H1 (cell line): ENCODE data around the gene PDIA2. TPM values are rescaled to one million over a fixed set of nuclear protein-coding genes. Genes with fewer than 3 reads are reported as not detected.

ENCODE experiments used
- CTCF ChIA-PET: fragments of 300-600 bp; sonication (Branson Sonifier 250); formaldehyde crosslinking; loops from one replicate; lab custom pipeline; 2021; ENCODE audit not compliant: partially characterized antibody; lab: Charles Lee
- POLR2A ChIA-PET: fragments of 300-600 bp; sonication (Branson Sonifier 250); formaldehyde crosslinking; loops from one replicate; lab custom pipeline; 2021; ENCODE audit warnings: inconsistent platforms; ENCODE audit not compliant: partially characterized antibody; lab: Charles Lee
- DNase-seq, 2 experiments: peaks; one replicate each; pipeline versions ENCODE4 v3.0.0 to v3.0.0-alpha.2; 2010 to 2022; ENCODE audit warnings: low spot score in 2 of 2, low read depth in 1 of 2, mixed read lengths in 1 of 2
- FAIRE-seq: peaks from 2 replicates; lab custom pipeline; 2011; peaks lifted over from hg19 to GRCh38; lab: Jason Lieb, UNC
- H2AFZ ChIP-seq: 2 replicates; pipeline ENCODE4 v1.8.1; 2012; ENCODE audit warnings: low read length, inconsistent platforms
- H2AK5ac ChIP-seq: 2 replicates; pipeline ENCODE4 v1.6.1; 2013; ENCODE audit warnings: low read depth, low read length
- H2BK120ac ChIP-seq: replicated peaks from 2 replicates; pipeline ENCODE3; 2013; ENCODE audit warnings: low read depth, low read length, inconsistent platforms
- H2BK12ac ChIP-seq: 2 replicates; pipeline ENCODE4 v1.6.1; 2013; ENCODE audit warnings: low read depth, low read length
- H2BK15ac ChIP-seq: 2 replicates; pipeline ENCODE4 v1.6.1; 2013; ENCODE audit warnings: low read length
- H2BK20ac ChIP-seq: 2 replicates; pipeline ENCODE4 v1.6.1; 2013; ENCODE audit warnings: low read length
- H2BK5ac ChIP-seq: 2 replicates; pipeline ENCODE4 v1.6.1; 2013; ENCODE audit warnings: low read depth, low read length
- H3K14ac ChIP-seq: 2 replicates; pipeline ENCODE4 v1.6.1; 2013; ENCODE audit warnings: inconsistent platforms; ENCODE audit not compliant: insufficient read length
- H3K18ac ChIP-seq: 2 replicates; pipeline ENCODE4 v1.6.1; 2013; ENCODE audit warnings: low read length; ENCODE audit errors: extremely low read depth
- H3K23ac ChIP-seq: 2 replicates; pipeline ENCODE4 v1.6.1; 2013; ENCODE audit warnings: inconsistent platforms; ENCODE audit not compliant: insufficient read length
- H3K23me2 ChIP-seq: 2 replicates; pipeline ENCODE4 v1.6.1; 2013; ENCODE audit warnings: low read depth, low read length
- H3K27ac ChIP-seq: 2 replicates; pipeline ENCODE4 v1.6.1; 2011; ENCODE audit warnings: low read depth, low read length, inconsistent platforms
- H3K27me3 ChIP-seq, 4 experiments: replicated peaks in 1 of 4; 1 replicate in 1 of 4; 2 replicates in 3 of 4; pipeline versions ENCODE4 v1.6.1 to v1.8.1; 2011 to 2013; ENCODE audit warnings: low read length in 3 of 4, mild to moderate bottlenecking in 3 of 4, inconsistent platforms in 2 of 4, mixed read lengths in 2 of 4, moderate library complexity in 1 of 4; ENCODE audit not compliant: control insufficient read depth in 3 of 4, insufficient read depth in 3 of 4; ENCODE audit errors: extremely low read depth in 1 of 4
- H3K36me3 ChIP-seq, 4 experiments: 2 replicates each; pipeline versions ENCODE4 v1.6.1 to v1.8.1; 2011 to 2013; ENCODE audit warnings: mild to moderate bottlenecking in 4 of 4, low read length in 3 of 4, moderate library complexity in 2 of 4, control low read depth in 1 of 4, inconsistent platforms in 1 of 4; ENCODE audit not compliant: insufficient read depth in 4 of 4, control insufficient read depth in 2 of 4
- H3K4ac ChIP-seq: replicated peaks from 2 replicates; pipeline ENCODE3; 2013; ENCODE audit warnings: low read length, low read depth, mixed read lengths, inconsistent platforms; ENCODE audit not compliant: insufficient read length
- H3K4me1 ChIP-seq, 4 experiments: replicated peaks in 1 of 4; 1 replicate in 1 of 4; 2 replicates in 3 of 4; pipeline versions ENCODE4 v1.6.1 to v1.8.1; 2011 to 2013; ENCODE audit warnings: low read length in 3 of 4, inconsistent platforms in 2 of 4, mixed read lengths in 1 of 4; ENCODE audit not compliant: insufficient read depth in 4 of 4, control insufficient read depth in 3 of 4
- H3K4me2 ChIP-seq, 2 experiments: 2 replicates each; pipeline versions ENCODE4 v1.6.1 to v1.8.1; 2011 to 2013; ENCODE audit warnings: low read depth in 2 of 2, low read length in 2 of 2, control low read depth in 1 of 2, inconsistent platforms in 1 of 2, mild to moderate bottlenecking in 1 of 2; ENCODE audit not compliant: insufficient read depth in 1 of 2
- H3K4me3 ChIP-seq, 4 experiments: fragments of 200-600, 300-600 bp in 1 of 4; sonication (generic), shearing (Covaris generic), sonication (Bioruptor Twin) in 1 of 4; 2 replicates each; pipeline versions ENCODE4 v1.5.1 to v1.8.1; 2011 to 2016; ENCODE audit warnings: low read length in 4 of 4, low read depth in 3 of 4, control low read depth in 2 of 4, inconsistent platforms in 2 of 4, mild to moderate bottlenecking in 2 of 4, mixed read lengths in 1 of 4, moderate library complexity in 1 of 4; ENCODE audit not compliant: insufficient read depth in 2 of 4; ENCODE audit errors: extremely low read depth in 1 of 4
- H3K56ac ChIP-seq: replicated peaks from 2 replicates; pipeline ENCODE3; 2013; ENCODE audit warnings: low read depth, mild to moderate bottlenecking, mixed read lengths, low read length, inconsistent platforms; ENCODE audit not compliant: insufficient read length
- H3K79me1 ChIP-seq: 2 replicates; pipeline ENCODE4 v1.6.1; 2013; ENCODE audit warnings: low read depth, low read length, control low read depth
- H3K79me2 ChIP-seq, 2 experiments: 2 replicates each; pipeline versions ENCODE4 v1.6.1 to v1.8.1; 2012 to 2013; ENCODE audit warnings: low read length in 2 of 2, mild to moderate bottlenecking in 2 of 2, inconsistent platforms in 1 of 2; ENCODE audit not compliant: insufficient read depth in 2 of 2, control insufficient read depth in 1 of 2
- H3K9ac ChIP-seq, 4 experiments: replicated peaks in 1 of 4; 1 replicate in 1 of 4; 2 replicates in 3 of 4; pipeline versions ENCODE4 v1.6.1 to v1.8.1; 2011 to 2013; ENCODE audit warnings: low read depth in 3 of 4, low read length in 3 of 4, control low read depth in 2 of 4, mild to moderate bottlenecking in 2 of 4, moderate library complexity in 2 of 4, inconsistent platforms in 1 of 4; ENCODE audit errors: extremely low read depth in 1 of 4
- H3K9me3 ChIP-seq, 2 experiments: 2 replicates each; pipeline versions ENCODE4 v1.6.1 to v1.8.1; 2012 to 2013; ENCODE audit warnings: mild to moderate bottlenecking in 2 of 2, moderate library complexity in 2 of 2, control low read depth in 1 of 2, inconsistent platforms in 1 of 2, low read depth in 1 of 2, low read length in 1 of 2, mixed read lengths in 1 of 2; ENCODE audit not compliant: insufficient read depth in 2 of 2
- H4K20me1 ChIP-seq, 2 experiments: replicated peaks in 1 of 2; 2 replicates each; pipeline versions ENCODE3 to v1.8.1; 2011 to 2013; ENCODE audit warnings: inconsistent platforms in 2 of 2, low read length in 2 of 2, mild to moderate bottlenecking in 1 of 2; ENCODE audit not compliant: insufficient read depth in 2 of 2, control insufficient read depth in 1 of 2
- H4K5ac ChIP-seq: 2 replicates; pipeline ENCODE4 v1.6.1; 2013; ENCODE audit warnings: low read length, low read depth, mixed read lengths, inconsistent platforms; ENCODE audit not compliant: insufficient read length
- H4K8ac ChIP-seq: 2 replicates; pipeline ENCODE4 v1.8.0; 2013; ENCODE audit warnings: mild to moderate bottlenecking, moderate library complexity, low read length, inconsistent platforms; ENCODE audit not compliant: insufficient read depth; ENCODE audit errors: extremely low read depth
- H4K91ac ChIP-seq: replicated peaks from 2 replicates; pipeline ENCODE3; 2013; ENCODE audit warnings: low read length, mixed read lengths, inconsistent platforms; ENCODE audit not compliant: insufficient read length
- BCL11A ChIP-seq, 2 experiments: IDR thresholded peaks; one replicate each; pipeline ENCODE4 v1.6.1; 2011; ENCODE audit warnings: low read depth in 2 of 2, low read length in 2 of 2, mild to moderate bottlenecking in 2 of 2
- CHD1 ChIP-seq: IDR thresholded peaks from 2 replicates; pipeline ENCODE4 v1.6.1; 2012; ENCODE audit warnings: low read depth, low read length, improper control_type of control experiment
- CHD2 ChIP-seq: IDR thresholded peaks from 2 replicates; pipeline ENCODE4 v1.6.1; 2012; ENCODE audit warnings: low read length, improper control_type of control experiment
- GTF2F1 ChIP-seq: IDR thresholded peaks from 2 replicates; pipeline ENCODE4 v1.6.1; 2012; ENCODE audit warnings: low read depth, low read length, improper control_type of control experiment, borderline replicate concordance
- KDM1A ChIP-seq: fragments of 200-600, 300-600 bp; sonication (generic); IDR thresholded peaks from 2 replicates; pipeline ENCODE4 v1.7.1; 2016; ENCODE audit warnings: mild to moderate bottlenecking, low read length, borderline replicate concordance
- MAFK ChIP-seq: IDR thresholded peaks from 2 replicates; pipeline ENCODE4 v1.6.1; 2012; ENCODE audit warnings: low read depth, mild to moderate bottlenecking, improper control_type of control experiment, low read length
- NRF1 ChIP-seq: IDR thresholded peaks from 2 replicates; pipeline ENCODE4 v1.6.1; 2011; ENCODE audit warnings: mild to moderate bottlenecking, low read depth, low read length, improper control_type of control experiment
- SP1 ChIP-seq: IDR thresholded peaks from 2 replicates; pipeline ENCODE4 v1.6.1; 2011; ENCODE audit warnings: low read depth, low read length
- TAF7 ChIP-seq: optimal IDR thresholded peaks from 2 replicates; pipeline ENCODE3; 2011; ENCODE audit warnings: low read depth, mild to moderate bottlenecking, inconsistent platforms, low read length, moderate library complexity, borderline replicate concordance
- TBP ChIP-seq: IDR thresholded peaks from 2 replicates; pipeline ENCODE4 v1.6.1; 2011; ENCODE audit warnings: low read depth, low read length, improper control_type of control experiment
- TEAD4 ChIP-seq: IDR thresholded peaks from 2 replicates; pipeline ENCODE4 v1.6.1; 2012; ENCODE audit warnings: low read depth, low read length, inconsistent platforms, mixed read lengths
- WGBS, 2 experiments: shearing (Covaris generic) in 1 of 2; methylation state at CpG; one replicate each; pipeline versions ENCODE4 v1.1.6 to v1.1.7; 2013 to 2015; ENCODE audit warnings: low lambda C conversion rate in 2 of 2, mixed read lengths in 2 of 2, inconsistent platforms in 1 of 2, low coverage in 1 of 2, missing lambda C conversion rate in 1 of 2; ENCODE audit not compliant: insufficient replicate concordance in 2 of 2, insufficient coverage in 1 of 2, insufficient read length in 1 of 2; ENCODE audit errors: extremely low coverage in 1 of 2, missing lambda C conversion rate in 1 of 2; 5-methylcytosine and 5-hydroxymethylcytosine counted together
- polyA plus RNA-seq, 7 experiments: library from polyadenylated mRNA; depleted of rRNA in 3 of 7; stranded (reverse) in 5 of 7; unstranded in 2 of 7; fragments of >200 nt in 5 of 7; fragments of 200-250 nt in 2 of 7; gene quantifications; 1 replicate in 5 of 7; 2 replicates in 1 of 7; 4 replicates in 1 of 7; pipeline versions ENCODE4 v1.2.1 to v1.2.3, GENCODE V29; 2011 to 2013; ENCODE audit warnings: missing spikeins in 2 of 7, mixed read lengths in 2 of 7
- total RNA-seq: library from RNA; stranded (reverse); fragmentation: NEBNext Ultra II Directional; extraction: Animal tissue kit (Norgen Biotek cat#: 25700); gene quantifications from 2 replicates; pipeline ENCODE4 v1.2.1, GENCODE V29; 2021
- TF ChIP-seq, protein P1 (sequence below): IDR thresholded peaks from 2 replicates; pipeline ENCODE4 v1.6.1; 2012; ENCODE audit warnings: inconsistent platforms

The PDIA2 gene
- total and polyA plus RNA-seq, 2 of the 8 experiments (the other 6 are each of a cell fraction or from before 2014, with no cell fraction given): 0.34 to 0.50 TPM

DNA sequence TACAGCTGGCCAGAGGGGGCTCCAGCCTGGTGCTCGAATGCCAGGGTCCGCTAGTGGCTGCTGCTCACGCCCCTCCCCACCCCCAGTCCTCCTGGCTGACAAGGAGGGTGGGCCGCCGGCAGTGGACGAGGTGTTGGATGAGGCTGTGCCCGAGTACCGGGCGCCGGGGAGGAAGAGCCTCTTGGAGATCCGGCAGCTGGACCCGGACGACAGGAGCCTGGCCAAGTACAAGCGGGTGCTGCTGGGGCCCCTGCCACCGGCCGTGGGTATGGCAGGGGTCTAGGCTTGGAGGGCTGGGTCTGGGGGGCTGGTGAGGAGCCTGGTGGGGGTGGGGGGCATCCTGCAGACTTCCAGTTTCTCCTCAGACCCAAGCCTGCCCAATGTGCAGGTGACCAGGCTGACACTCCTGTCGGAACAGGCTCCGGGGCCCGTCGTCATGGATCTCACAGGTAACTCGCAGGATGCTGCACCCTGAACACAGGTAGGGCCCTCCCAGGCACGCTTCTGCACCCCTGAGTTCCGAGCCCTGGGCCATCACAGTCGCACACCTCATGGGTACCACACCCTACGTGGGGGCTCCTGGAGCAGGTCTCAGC is 1.2 kb upstream of the PDIA2 start:
- no peak for DNase-seq
- H3K23me2 ChIP-seq: peaks cover 6% of the 10 kb centered on the region; the same call in 1 of the 2 replicates
- no peaks in the 10 kb centered on the region for H3K79me1 ChIP-seq
- no peak overlapping the region for H3K56ac ChIP-seq
- no peak for TF ChIP-seq TEAD4
- TF ChIP-seq MAFK: no peak
- TF ChIP-seq, protein P1, sequence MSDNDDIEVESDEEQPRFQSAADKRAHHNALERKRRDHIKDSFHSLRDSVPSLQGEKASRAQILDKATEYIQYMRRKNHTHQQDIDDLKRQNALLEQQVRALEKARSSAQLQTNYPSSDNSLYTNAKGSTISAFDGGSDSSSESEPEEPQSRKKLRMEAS: no peak
- TF ChIP-seq SP1: no peak
- no peak for TF ChIP-seq CHD1
- no peak for TF ChIP-seq TBP
- TF ChIP-seq KDM1A: no peak
- TF ChIP-seq BCL11A (IDR thresholded peaks at IDR 0.05; ENCODE audit: low read depth in 2 of 2, low read length in 2 of 2): no peak
- TF ChIP-seq CHD2: no peak
- TF ChIP-seq NRF1: no peak
- no peak for TF ChIP-seq TAF7
- TF ChIP-seq GTF2F1: no peak
- H3K27me3 ChIP-seq: peaks cover 10 to 28% (median 22%) of the 10 kb centered on the region in 4 experiments
- WGBS, 2 experiments: 91% methylated on average over 24 of the region's 25 CpGs; no CpG with 5 or more reads in 1 of the 2 experiments
- H3K36me3 ChIP-seq: peaks cover 0 to 4% (median 0%) of the 10 kb centered on the region in 4 experiments; a peak in 1 of 8 replicates
- no peaks in the 10 kb centered on the region for H3K79me2 ChIP-seq
- no peak overlapping the region for H2BK5ac ChIP-seq
- no peak overlapping the region for H3K4ac ChIP-seq
- H3K4me2 ChIP-seq: no peak overlapping the region; a peak in 1 of 4 replicates
- no peak overlapping the region for H2BK120ac ChIP-seq
- no peak overlapping the region for H3K27ac ChIP-seq
- H2BK15ac ChIP-seq: no peak overlapping the region
- no peak overlapping the region for H3K23ac ChIP-seq
- H4K8ac ChIP-seq: no peak overlapping the region
- no peak overlapping the region for H2AFZ ChIP-seq
- ChIA-PET CTCF (interaction anchor here (1.2 kb wide), 1 partner anchor 87 kb away, joined by 3 read pairs; no protein-coding TSS in a partner anchor), POLR2A (interaction anchor here (1.0 kb wide), 1 partner anchor 9 kb away, joined by 3 read pairs; no protein-coding TSS in a partner anchor)
- no peak overlapping the region for H2BK20ac ChIP-seq
- H4K91ac ChIP-seq: no peak overlapping the region
- H2AK5ac ChIP-seq: no peak overlapping the region
- H3K9ac ChIP-seq: no peak overlapping the region
- H3K18ac ChIP-seq: no peak overlapping the region
- no peak overlapping the region for H4K5ac ChIP-seq
- H3K14ac ChIP-seq: no peak overlapping the region
- no peaks in the 10 kb centered on the region for H4K20me1 ChIP-seq
- H3K4me1 ChIP-seq: peaks cover 0 to 3% (median 0%) of the 10 kb centered on the region in 4 experiments; a peak in 3 of 7 replicates
- FAIRE-seq: no peak
- no peak overlapping the region for H2BK12ac ChIP-seq
- H3K4me3 ChIP-seq: 0 out of 8 replicates have a peak overlapping the region, but pooled peaks of 1 of the 4 experiments have one; percentile 70
- peaks cover 0 to 5% of the 10 kb centered on the region in 2 experiments; a peak in 1 of 4 replicates for H3K9me3 ChIP-seq
